ENCODE results near the gene IRGC. TPM values are rescaled to one million over a fixed set of nuclear protein-coding genes. Genes with fewer than 3 reads are reported as not detected.

IRGC gene
- total RNA-seq, 1 donor from 2014 or later, result not detected

- H3K36me3 ChIP-seq, result no peaks in the 10 kb centered on the region
- intact Hi-C loops (cut with DNase I), result no loop called here
- peaks cover 6 to 23% of the 10 kb centered on the region in 2 donors for H3K4me1 ChIP-seq
- H3K9me3 ChIP-seq, result no peaks in the 10 kb centered on the region
- H3K27me3 ChIP-seq, result no peaks in the 10 kb centered on the region
- H3K4me3 ChIP-seq, result no peak overlapping the region
- peak overlapping the region; percentile 76 to 80 for H3K27ac ChIP-seq
- peak; percentile 59 to 90 for DNase-seq (ENCODE audit: low spot score in 2 of 2)
- no peak for TF ChIP-seq CTCF (IDR thresholded peaks at IDR 0.05)
Measured at GRCh38 chr19:43765109-43765876, 49.4 kb downstream of the IRGC start.

- H3K4me3 ChIP-seq, result no peak overlapping the region
- no peaks in the 10 kb centered on the region for H3K27me3 ChIP-seq
- no peak for DNase-seq (ENCODE audit: low spot score in 2 of 2)
- peaks cover 6 to 23% of the 10 kb centered on the region in 2 donors for H3K4me1 ChIP-seq
- H3K36me3 ChIP-seq, result no peaks in the 10 kb centered on the region
- intact Hi-C loops (cut with DNase I), result no loop called here
- no peak for TF ChIP-seq CTCF (IDR thresholded peaks at IDR 0.05)
- H3K9me3 ChIP-seq, result no peaks in the 10 kb centered on the region
- H3K27ac ChIP-seq, result no peak overlapping the region
Measured at GRCh38 chr19:43766755-43767043, 50.8 kb downstream of the IRGC start.

GRCh38 chr19:43767316-43767715, 51.4 kb downstream of the IRGC start:
- Histone ChIP-seq H3K27me3 (no peaks in the 10 kb centered on the region), H3K4me3 (no peak overlapping the region), H3K4me1 (peaks cover 6 to 23% of the 10 kb centered on the region in 2 donors), H3K27ac (peak overlapping the region in 1 of 2 donors; percentile 18), H3K36me3 (no peaks in the 10 kb centered on the region), H3K9me3 (no peaks in the 10 kb centered on the region)
- no peak for DNase-seq (ENCODE audit: low spot score in 2 of 2)
- TF ChIP-seq CTCF (IDR thresholded peaks at IDR 0.05), result no peak
- intact Hi-C loops (cut with DNase I), result no loop called here

GRCh38 chr19:43767818-43768217, 51.9 kb downstream of the IRGC start:
- intact Hi-C loops (cut with DNase I), result no loop called here
- H3K9me3 ChIP-seq, result no peaks in the 10 kb centered on the region
- H3K4me1 ChIP-seq, result peaks cover 6 to 22% of the 10 kb centered on the region in 2 donors
- no peaks in the 10 kb centered on the region for H3K27me3 ChIP-seq
- H3K4me3 ChIP-seq, result no peak overlapping the region
- no peak overlapping the region for H3K27ac ChIP-seq
- no peak for TF ChIP-seq CTCF (IDR thresholded peaks at IDR 0.05)
- no peak for DNase-seq (ENCODE audit: low spot score in 2 of 2)
- H3K36me3 ChIP-seq, result no peaks in the 10 kb centered on the region

- peak in 1 of 2 donors; percentile 80 for DNase-seq (ENCODE audit: low spot score in 2 of 2)
- no peaks in the 10 kb centered on the region for H3K36me3 ChIP-seq
- no peaks in the 10 kb centered on the region for H3K9me3 ChIP-seq
- TF ChIP-seq CTCF (IDR thresholded peaks at IDR 0.05), result no peak
- no peak overlapping the region for H3K27ac ChIP-seq
- no peak overlapping the region for H3K4me3 ChIP-seq
- no peaks in the 10 kb centered on the region for H3K27me3 ChIP-seq
- intact Hi-C loops (cut with DNase I), result no loop called here
- H3K4me1 ChIP-seq, result peaks cover 6 to 16% of the 10 kb centered on the region in 2 donors
Measured at GRCh38 chr19:43768273-43769050, 52.6 kb downstream of the IRGC start.

Data from ascending aorta (tissue), 2 donors.